MM.1S (cell line): ENCODE results near the gene ACOT13.

Source experiments
- CTCF ChIP-seq: fragments of 300-600 bp; sonication (generic); IDR thresholded peaks from 2 replicates; pipeline ENCODE4 v1.5.1; 2016; ENCODE audit warnings: antibody characterized with exemption, low read length, mixed read lengths
- EZH2 ChIP-seq: fragments of 300-600 bp; sonication (generic); optimal IDR thresholded peaks from 2 replicates; pipeline ENCODE3; 2017; ENCODE audit warnings: low read depth, mild to moderate bottlenecking, antibody characterized with exemption, low read length, mixed read lengths
- EZH2phosphoT487 ChIP-seq: fragments of 300-600 bp; sonication (generic); IDR thresholded peaks from 2 replicates; pipeline ENCODE4 v1.6.1; 2018; ENCODE audit warnings: antibody characterized with exemption, low read length

- TF ChIP-seq CTCF (no peak), EZH2phosphoT487 (no peak), EZH2 (no peak)
These were observed 54.0 kb downstream of the ACOT13 start for GRCh38 chr6:24720604-24721460.
